Activated CD8-positive, alpha-beta T cell treated with anti-CD3 and anti-CD28 coated beads for 36 hours (primary cell): Measurements from ENCODE around the gene GSG1L2. TPM values are rescaled to one million over a fixed set of nuclear protein-coding genes. Genes with fewer than 3 reads are reported as not detected.

Experiments used
- ATAC-seq: fragments of 200-7000 bp; cut with Tn5 transposase; one replicate; pipeline ENCODE4 v1.10.0; 2021; ENCODE audit warnings: mild to moderate bottlenecking, moderate library complexity
- CTCF ChIA-PET: fragments of 350-600 bp; sonication (Branson Sonifier 250); formaldehyde crosslinking; loops from one replicate; lab custom pipeline; 2021; ENCODE audit warnings: antibody characterized with exemption; lab: Charles Lee
- POLR2A ChIA-PET: fragments of 350-600 bp; sonication (Branson Sonifier 250); formaldehyde crosslinking; loops from one replicate; lab custom pipeline; 2021; ENCODE audit warnings: antibody characterized with exemption; lab: Charles Lee
- DNase-seq: peaks from one replicate; pipeline ENCODE4 v3.0.0-alpha.2; 2020
- H3K27ac Mint-ChIP-seq: one replicate; pipeline ENCODE4 v1.8.0; 2021; ENCODE audit warnings: mild to moderate bottlenecking, mixed read lengths
- H3K27me3 Mint-ChIP-seq: one replicate; pipeline ENCODE4 v1.8.0; 2021; ENCODE audit warnings: mixed read lengths
- H3K36me3 Mint-ChIP-seq: one replicate; pipeline ENCODE4 v1.8.0; 2021; ENCODE audit warnings: low read depth, mixed read lengths
- H3K4me1 Mint-ChIP-seq: one replicate; pipeline ENCODE4 v1.8.0; 2021; ENCODE audit warnings: low read depth, mixed read lengths
- H3K4me3 Mint-ChIP-seq: one replicate; pipeline ENCODE4 v1.8.0; 2021; ENCODE audit warnings: mild to moderate bottlenecking, moderate library complexity, mixed read lengths
- H3K9me3 Mint-ChIP-seq: one replicate; pipeline ENCODE4 v1.8.0; 2021; ENCODE audit warnings: mixed read lengths
- intact Hi-C: fragments of 100-400 bp; cut with micrococcal nuclease; formaldehyde crosslinking; loops from one replicate; pipeline ENCODE4 v1.10.0; 2022
- total RNA-seq, 2 experiments: library from RNA; stranded (reverse); gene quantifications; one replicate each; pipeline ENCODE4 v1.2.3, GENCODE V29; 2021
- TF ChIP-seq, protein P1 (sequence below): fragments of 200-600 bp; IDR thresholded peaks from one replicate; pipeline ENCODE4 v1.8.0; 2022; ENCODE audit warnings: antibody characterized with exemption, mild to moderate bottlenecking

Gene GSG1L2
- total RNA-seq, 2 experiments from 2014 or later: not detected

DNA sequence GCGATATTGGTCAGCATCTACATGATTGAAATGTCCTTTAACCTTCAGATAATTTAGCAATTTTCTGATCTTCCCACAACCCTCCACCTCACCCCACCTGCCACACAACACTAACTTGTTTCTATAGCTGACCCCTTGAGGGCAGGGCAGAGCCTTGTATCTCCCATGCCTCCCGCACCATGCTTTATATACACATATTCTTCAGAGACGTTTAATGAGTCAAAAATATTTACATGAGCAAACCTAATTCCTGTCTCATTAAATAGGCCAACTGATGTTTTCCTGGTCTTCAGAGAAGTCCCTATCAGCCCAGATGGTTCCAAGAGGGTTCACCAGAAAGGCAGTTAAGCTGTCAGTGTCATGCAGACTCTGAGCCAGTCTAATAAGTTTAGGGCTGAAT lies 23.9 kb downstream of the GSG1L2 start:
- DNase-seq: no peak
- TF ChIP-seq, protein P1, sequence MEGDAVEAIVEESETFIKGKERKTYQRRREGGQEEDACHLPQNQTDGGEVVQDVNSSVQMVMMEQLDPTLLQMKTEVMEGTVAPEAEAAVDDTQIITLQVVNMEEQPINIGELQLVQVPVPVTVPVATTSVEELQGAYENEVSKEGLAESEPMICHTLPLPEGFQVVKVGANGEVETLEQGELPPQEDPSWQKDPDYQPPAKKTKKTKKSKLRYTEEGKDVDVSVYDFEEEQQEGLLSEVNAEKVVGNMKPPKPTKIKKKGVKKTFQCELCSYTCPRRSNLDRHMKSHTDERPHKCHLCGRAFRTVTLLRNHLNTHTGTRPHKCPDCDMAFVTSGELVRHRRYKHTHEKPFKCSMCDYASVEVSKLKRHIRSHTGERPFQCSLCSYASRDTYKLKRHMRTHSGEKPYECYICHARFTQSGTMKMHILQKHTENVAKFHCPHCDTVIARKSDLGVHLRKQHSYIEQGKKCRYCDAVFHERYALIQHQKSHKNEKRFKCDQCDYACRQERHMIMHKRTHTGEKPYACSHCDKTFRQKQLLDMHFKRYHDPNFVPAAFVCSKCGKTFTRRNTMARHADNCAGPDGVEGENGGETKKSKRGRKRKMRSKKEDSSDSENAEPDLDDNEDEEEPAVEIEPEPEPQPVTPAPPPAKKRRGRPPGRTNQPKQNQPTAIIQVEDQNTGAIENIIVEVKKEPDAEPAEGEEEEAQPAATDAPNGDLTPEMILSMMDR: no peak
- POLR2A ChIA-PET: no interaction called here
- intact Hi-C loops: no loop called here
- ATAC-seq: no peak
- Mint-ChIP-seq H3K4me1 (no peaks in the 10 kb centered on the region), H3K9me3 (no peaks in the 10 kb centered on the region), H3K4me3 (no peak overlapping the region), H3K27me3 (peaks cover 14% of the 10 kb centered on the region), H3K27ac (no peak overlapping the region), H3K36me3 (no peaks in the 10 kb centered on the region)
- CTCF ChIA-PET: no interaction called here

DNA sequence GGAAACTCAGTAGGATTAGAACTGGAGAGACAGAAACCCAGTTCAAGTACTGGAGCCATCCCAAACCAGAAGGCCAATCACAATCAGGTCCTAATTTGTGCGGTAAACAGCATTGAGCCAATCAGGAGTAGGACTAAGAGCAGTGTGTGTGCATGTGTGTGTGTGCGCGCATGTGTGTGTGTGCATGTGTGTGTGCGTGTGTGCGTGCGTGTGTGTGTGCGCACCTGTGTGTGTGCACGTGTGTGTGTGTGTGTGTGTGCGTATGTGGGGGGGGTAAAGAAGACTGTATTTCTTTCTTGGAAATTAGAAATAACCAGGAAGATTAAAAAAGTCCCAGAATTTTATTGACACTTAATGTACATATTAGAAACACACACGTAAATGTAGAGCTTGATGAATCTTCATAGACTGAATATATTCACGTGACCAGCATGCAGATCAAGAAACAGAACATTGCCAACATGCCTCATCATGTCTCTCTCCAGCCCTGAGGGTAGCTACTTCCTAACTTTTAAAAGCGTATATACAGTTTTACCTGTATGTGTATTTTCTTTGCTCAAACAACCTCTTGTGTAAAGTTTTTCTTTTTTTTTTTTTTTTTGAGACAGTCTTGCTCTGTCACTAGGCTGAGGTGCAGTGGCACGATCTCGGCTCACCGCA lies 29.6 kb downstream of the GSG1L2 start:
- Mint-ChIP-seq H3K36me3 (no peaks in the 10 kb centered on the region), H3K4me3 (no peak overlapping the region), H3K9me3 (no peaks in the 10 kb centered on the region), H3K4me1 (no peaks in the 10 kb centered on the region), H3K27ac (no peak overlapping the region), H3K27me3 (peaks cover 6% of the 10 kb centered on the region)
- ATAC-seq (no peak), DNase-seq (no peak)
- ChIA-PET CTCF (no interaction called here), POLR2A (no interaction called here)
- intact Hi-C loops: no loop called here
- TF ChIP-seq, protein P1: no peak

DNA sequence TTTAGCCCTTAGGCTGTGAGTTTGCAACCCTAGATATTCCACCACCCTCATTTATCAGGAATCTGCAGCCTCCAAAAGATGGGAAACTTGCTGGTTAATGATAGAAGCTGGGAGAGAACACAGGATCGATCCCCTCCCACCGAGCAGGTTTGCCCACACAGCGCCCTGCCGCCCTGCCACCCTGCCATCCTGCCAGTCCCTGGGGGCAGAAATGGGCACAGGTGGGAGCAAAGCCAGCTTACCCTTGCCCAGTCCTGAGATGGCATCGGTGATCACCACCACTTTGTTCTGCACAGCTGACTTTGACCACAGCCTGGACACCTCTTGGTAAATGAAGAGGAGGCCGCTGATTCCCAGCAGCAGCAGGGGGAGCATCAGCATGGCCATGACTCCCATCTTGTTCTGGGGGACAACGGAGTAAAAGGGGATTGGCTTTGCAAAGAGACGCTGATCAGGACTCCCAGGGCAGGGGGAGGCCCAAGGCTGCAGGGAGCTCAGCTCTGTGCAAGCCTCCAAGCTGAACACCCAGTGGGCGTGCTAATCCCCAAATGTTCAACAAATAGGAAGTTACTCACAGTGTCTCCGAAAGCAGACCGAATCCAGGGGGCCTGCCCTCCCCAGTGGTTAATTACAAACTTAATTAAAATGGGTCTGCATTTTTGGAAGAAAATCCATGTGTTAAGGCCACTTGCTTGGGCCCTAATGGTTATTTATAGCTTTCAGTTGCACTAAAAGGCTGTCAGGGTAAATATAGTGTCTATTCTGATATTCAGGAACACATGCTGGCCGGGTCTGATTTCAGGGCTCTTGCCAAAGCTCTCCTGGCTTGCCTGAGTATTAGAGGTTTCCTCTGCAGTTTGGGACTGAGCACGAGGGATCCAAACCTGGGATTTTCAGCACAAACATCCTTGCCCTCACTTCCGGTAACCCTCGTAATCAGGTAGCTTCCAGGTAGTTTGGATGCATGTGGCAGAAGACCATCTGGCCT lies 30.7 kb downstream of the GSG1L2 start, which contains the start of gene DHRS7C:
Gene DHRS7C (minus strand): TSS at position 704 of the 988 bp plus-strand sequence. CDS start 308 bp downstream, at position 396.
- TF ChIP-seq, protein P1: no peak
- intact Hi-C loops: no loop called here
- no peaks in the 10 kb centered on the region for H3K36me3 Mint-ChIP-seq
- no peak within 1 kb of the TSS for H3K4me3 Mint-ChIP-seq
- no peak within 1 kb of the TSS for H3K27ac Mint-ChIP-seq
- ATAC-seq: no peak
- no peak for DNase-seq
- H3K4me1 Mint-ChIP-seq: no peaks in the 10 kb centered on the region
- no peaks in the 10 kb centered on the region for H3K9me3 Mint-ChIP-seq
- CTCF ChIA-PET: no interaction called here
- H3K27me3 Mint-ChIP-seq: peaks cover 2% of the 10 kb centered on the region
- POLR2A ChIA-PET: no interaction called here

DNA sequence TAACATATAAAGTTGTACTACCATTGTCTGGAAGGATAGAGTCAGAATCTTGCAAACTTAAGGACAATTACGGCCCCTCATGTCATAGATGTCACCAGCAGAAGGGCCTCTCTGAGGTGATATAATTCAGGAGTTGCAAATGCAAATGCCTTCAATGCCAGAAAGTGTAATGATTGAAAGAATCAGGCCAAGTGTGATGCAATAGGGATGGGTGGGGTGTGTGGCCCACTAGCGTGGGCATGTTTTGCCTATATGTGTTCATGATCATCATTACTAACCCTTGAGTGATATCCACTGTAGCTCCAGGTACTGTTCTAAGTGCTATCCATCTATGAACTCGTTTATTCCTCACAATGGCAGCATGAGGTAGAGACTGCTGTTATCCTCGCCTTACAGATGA lies 31.6 kb downstream of the GSG1L2 start:
- CTCF ChIA-PET: no interaction called here
- TF ChIP-seq, protein P1: no peak
- Mint-ChIP-seq H3K4me1 (no peaks in the 10 kb centered on the region), H3K4me3 (no peak overlapping the region), H3K27ac (no peak overlapping the region), H3K27me3 (peaks cover 1% of the 10 kb centered on the region), H3K9me3 (no peaks in the 10 kb centered on the region), H3K36me3 (no peaks in the 10 kb centered on the region)
- ATAC-seq: no peak
- no peak for DNase-seq
- intact Hi-C loops: no loop called here
- POLR2A ChIA-PET: no interaction called here

DNA sequence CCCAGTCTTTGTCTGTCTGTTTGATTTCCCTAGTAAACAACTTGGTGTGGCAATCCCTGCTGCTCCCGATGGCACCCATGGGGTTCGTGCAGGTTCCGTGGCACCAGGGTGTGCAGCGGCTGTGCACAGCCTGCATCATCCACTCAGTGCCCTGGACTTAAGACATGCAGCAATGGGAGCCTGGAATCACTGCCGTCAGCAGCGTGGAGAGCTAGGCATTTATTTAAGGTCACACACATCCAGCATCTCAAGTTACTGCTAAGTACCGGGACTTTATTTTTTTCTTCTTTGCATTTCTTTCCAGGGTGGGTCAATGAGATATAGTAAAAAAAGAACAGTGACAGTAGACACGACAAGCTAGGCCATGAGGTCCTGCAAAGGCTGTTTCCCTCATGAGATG lies 33.3 kb downstream of the GSG1L2 start:
- Mint-ChIP-seq H3K9me3 (no peaks in the 10 kb centered on the region), H3K27ac (no peak overlapping the region), H3K27me3 (peaks cover 1% of the 10 kb centered on the region), H3K36me3 (no peaks in the 10 kb centered on the region), H3K4me3 (no peak overlapping the region), H3K4me1 (no peaks in the 10 kb centered on the region)
- DNase-seq (no peak), ATAC-seq (no peak)
- TF ChIP-seq, protein P1: no peak
- ChIA-PET POLR2A (no interaction called here), CTCF (no interaction called here)
- intact Hi-C loops: no loop called here
